ENCODE data around the gene EXOC6.

DNA sequence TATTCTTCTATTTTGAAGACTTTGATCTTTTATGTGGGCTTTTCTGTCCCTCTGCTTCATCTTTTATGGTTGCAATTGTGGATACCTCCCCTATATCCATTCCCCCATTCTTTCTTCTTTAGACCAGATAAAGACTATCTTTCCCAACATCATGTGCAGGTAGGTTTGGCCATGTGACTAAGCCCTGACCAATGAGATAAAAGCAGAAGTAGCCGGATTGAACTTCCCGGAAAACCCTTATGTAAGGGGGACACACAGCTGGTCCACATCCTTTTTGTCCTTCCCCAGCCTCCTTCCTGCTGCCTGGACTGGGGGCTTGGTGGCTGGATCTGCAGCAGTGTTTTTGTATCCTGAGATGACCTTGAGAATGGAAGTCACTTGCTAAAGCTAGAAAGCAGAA, 33.5 kb upstream of the EXOC6 start:
- TF ChIP-seq, protein P1, sequence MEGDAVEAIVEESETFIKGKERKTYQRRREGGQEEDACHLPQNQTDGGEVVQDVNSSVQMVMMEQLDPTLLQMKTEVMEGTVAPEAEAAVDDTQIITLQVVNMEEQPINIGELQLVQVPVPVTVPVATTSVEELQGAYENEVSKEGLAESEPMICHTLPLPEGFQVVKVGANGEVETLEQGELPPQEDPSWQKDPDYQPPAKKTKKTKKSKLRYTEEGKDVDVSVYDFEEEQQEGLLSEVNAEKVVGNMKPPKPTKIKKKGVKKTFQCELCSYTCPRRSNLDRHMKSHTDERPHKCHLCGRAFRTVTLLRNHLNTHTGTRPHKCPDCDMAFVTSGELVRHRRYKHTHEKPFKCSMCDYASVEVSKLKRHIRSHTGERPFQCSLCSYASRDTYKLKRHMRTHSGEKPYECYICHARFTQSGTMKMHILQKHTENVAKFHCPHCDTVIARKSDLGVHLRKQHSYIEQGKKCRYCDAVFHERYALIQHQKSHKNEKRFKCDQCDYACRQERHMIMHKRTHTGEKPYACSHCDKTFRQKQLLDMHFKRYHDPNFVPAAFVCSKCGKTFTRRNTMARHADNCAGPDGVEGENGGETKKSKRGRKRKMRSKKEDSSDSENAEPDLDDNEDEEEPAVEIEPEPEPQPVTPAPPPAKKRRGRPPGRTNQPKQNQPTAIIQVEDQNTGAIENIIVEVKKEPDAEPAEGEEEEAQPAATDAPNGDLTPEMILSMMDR (IDR thresholded peaks at IDR 0.05) = no peak
- no peak for TF ChIP-seq POLR2A (IDR thresholded peaks at IDR 0.05)

Data from breast epithelium (tissue), 3 donors.